ENCODE measurements around the gene CD164L2. TPM values are rescaled to one million over a fixed set of nuclear protein-coding genes. Genes with fewer than 3 reads are reported as not detected.

Gene CD164L2
- total RNA-seq, 2 experiments from 2014 or later = not detected

DNA sequence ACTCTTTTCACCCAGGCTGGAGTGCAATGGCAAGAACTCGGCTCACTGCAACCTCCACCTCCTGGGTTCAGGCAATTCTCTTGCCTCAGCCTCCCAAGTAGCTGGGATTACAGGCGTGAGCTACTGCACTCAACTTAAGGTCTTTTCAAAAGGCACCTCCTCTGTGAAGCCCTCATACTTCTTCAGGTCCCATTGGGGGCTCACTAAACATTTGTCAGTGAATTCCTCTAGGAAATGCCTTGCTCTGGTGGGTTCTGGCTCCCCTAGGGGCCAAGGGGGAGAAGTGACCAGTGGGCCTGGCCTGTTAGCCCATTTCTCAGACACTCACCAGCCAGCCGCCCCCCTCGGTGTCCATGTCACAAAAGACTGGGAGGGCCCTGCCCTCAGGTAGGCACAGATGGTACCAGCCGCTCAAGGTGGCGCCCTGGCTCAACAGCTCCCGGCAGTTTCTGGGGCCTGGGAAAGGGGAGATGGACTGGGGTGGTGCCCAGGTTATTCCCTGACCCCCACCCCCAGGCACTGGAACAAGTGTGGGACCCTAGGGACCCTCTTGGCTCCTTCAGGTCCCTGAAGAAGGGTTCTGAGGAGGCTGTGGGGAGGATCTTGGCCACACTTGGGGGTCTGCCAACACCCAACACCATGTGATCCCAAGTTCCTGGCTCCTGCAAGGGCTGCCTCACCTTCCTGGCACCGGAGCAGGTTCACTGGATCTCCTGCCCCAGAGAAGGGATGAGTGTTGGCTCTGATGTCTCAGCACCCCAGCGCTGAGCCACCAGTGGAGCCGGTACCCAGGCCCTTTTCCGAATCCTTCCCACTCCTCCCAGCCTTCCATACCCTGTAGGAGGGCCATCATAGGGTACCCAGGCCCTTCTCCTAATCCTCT is 10.1 kb downstream of the CD164L2 start:
- intact Hi-C loops (cut with DNase I, micrococcal nuclease) = no loop called here
- POLR2A ChIA-PET = no interaction called here

DNA sequence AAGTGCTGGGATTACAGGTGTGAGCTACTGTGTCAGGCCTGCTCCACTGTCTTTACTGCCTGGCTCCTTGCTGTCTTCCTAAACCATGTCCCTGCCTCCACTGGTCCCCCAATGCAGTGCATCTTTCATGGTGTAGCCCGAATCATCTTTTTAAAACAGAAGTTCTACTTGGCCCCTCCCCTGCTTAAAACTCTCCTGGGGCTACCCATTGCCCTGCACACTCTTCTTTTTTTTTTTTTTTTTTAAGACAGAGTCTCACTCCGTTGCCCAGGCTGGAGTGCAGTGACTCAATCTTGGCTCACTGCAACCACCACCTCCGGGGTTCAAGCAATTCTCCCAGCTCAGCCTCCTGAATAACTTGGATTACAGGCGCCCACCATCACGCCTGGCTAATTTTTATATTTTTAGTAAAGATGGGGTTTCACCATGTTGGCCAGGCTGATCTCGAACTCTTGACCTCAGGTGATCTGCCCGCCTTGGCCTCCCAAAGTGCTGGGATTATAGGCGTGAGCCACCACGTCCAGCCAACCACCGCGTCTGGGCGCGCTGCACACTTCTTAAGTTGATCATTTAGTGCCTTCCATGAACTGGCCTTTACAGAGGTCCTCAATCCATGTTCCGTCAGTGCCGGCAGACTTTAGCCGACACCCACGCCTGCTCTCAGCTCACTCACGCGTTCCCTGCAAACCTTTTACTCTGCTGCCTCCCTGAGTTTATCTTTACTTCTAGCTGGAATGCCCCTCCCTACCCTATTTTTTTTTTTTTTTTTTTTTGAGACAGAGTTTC is 10.9 kb downstream of the CD164L2 start:
- intact Hi-C loops (cut with DNase I, micrococcal nuclease) = no loop called here
- Mint-ChIP-seq H3K4me1 (peaks cover 11% of the 10 kb centered on the region), H3K9me3 (ENCODE audit: low read depth) (no peaks in the 10 kb centered on the region), H3K4me3 (no peak overlapping the region), H3K27ac (no peak overlapping the region), H3K36me3 (ENCODE audit: low read depth) (no peaks in the 10 kb centered on the region), H3K27me3 (no peaks in the 10 kb centered on the region)
- ATAC-seq = no peak
- ChIA-PET POLR2A (no interaction called here), CTCF (interaction anchor here (0.6 to 2.4 kb wide), 6 partner anchors 10 to 230 kb away, joined by 3 to 8 read pairs (median 4); no protein-coding TSS in a partner anchor)
- DNase-seq = no peak

More for the DNA sequence above, 10.1 kb downstream of the CD164L2 start:
- Mint-ChIP-seq H3K27me3 (no peaks in the 10 kb centered on the region), H3K4me1 (peaks cover 8% of the 10 kb centered on the region), H3K27ac (no peak overlapping the region), H3K9me3 (ENCODE audit: low read depth) (no peaks in the 10 kb centered on the region), H3K4me3 (no peak overlapping the region), H3K36me3 (ENCODE audit: low read depth) (no peaks in the 10 kb centered on the region)
- ATAC-seq = no peak
- CTCF ChIA-PET = interaction anchor here (1.4 to 1.7 kb wide), 2 partner anchors 9 to 17 kb away, joined by 4 to 5 read pairs; no protein-coding TSS in a partner anchor
- no peak for DNase-seq

DNA sequence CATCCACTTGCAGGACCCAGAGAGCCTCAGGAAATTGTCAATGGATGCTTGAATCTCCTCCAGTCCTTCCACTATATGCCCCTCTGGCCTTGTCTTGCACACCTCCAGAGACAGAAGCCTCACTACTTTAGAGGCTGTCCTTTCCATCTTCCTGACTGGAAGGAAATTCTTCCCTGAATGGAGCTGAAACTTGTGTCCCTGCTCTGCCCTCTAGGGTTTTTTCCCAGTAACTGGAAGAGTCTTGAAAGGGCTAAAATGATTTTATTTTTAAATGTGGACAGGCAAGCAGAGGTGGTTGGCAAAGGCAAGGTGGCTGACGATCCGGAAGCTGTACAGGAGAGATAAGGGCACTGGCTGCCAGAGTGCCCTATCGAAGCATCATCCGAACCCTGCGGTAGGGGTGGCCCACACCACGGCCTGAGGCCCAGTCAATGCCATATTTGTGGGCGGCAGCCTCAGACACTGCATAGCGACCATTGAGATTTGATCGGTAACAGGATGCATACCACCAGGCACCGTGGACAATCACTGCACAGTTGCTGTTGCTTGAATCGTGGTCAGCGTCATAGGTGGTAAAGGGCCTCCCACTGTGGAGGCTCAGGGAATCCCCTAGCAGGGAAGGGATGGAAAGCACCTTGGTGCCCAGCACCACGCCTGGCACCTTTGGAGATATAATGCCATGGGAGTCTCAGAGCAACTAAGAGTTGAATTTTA is 14.1 kb downstream of the CD164L2 start:
- Mint-ChIP-seq H3K36me3 (ENCODE audit: low read depth) (no peaks in the 10 kb centered on the region), H3K4me1 (peaks cover 30% of the 10 kb centered on the region), H3K27me3 (no peaks in the 10 kb centered on the region), H3K9me3 (ENCODE audit: low read depth) (no peaks in the 10 kb centered on the region), H3K27ac (no peak overlapping the region), H3K4me3 (no peak overlapping the region)
- DNase-seq (no peak), ATAC-seq (no peak)
- intact Hi-C loops (cut with DNase I, micrococcal nuclease) = no loop called here
- POLR2A ChIA-PET = no interaction called here
- CTCF ChIA-PET = interaction anchor here (0.6 to 1.6 kb wide), 5 partner anchors 10 to 300 kb away, joined by 3 read pairs; no protein-coding TSS in a partner anchor

GRCh38 chr1:27367160-27367650 is 15.9 kb downstream of the CD164L2 start:
- no peaks in the 10 kb centered on the region for H3K9me3 Mint-ChIP-seq (ENCODE audit: low read depth)
- POLR2A ChIA-PET = no interaction called here
- peaks cover 30% of the 10 kb centered on the region for H3K4me1 Mint-ChIP-seq
- H3K27ac Mint-ChIP-seq = no peak overlapping the region
- peak overlapping the region; percentile 59 for H3K4me3 Mint-ChIP-seq
- CTCF ChIA-PET = interaction anchor here (0.6 to 3.7 kb wide), 12 partner anchors 10 to 406 kb away, joined by 3 to 28 read pairs (median 8); partner anchors contain the start of genes GPR3 and STX12
- intact Hi-C loops (cut with DNase I, micrococcal nuclease) = no loop called here
- ATAC-seq (no peak), DNase-seq (no peak)
- H3K27me3 Mint-ChIP-seq = no peaks in the 10 kb centered on the region
- no peaks in the 10 kb centered on the region for H3K36me3 Mint-ChIP-seq (ENCODE audit: low read depth)

DNA sequence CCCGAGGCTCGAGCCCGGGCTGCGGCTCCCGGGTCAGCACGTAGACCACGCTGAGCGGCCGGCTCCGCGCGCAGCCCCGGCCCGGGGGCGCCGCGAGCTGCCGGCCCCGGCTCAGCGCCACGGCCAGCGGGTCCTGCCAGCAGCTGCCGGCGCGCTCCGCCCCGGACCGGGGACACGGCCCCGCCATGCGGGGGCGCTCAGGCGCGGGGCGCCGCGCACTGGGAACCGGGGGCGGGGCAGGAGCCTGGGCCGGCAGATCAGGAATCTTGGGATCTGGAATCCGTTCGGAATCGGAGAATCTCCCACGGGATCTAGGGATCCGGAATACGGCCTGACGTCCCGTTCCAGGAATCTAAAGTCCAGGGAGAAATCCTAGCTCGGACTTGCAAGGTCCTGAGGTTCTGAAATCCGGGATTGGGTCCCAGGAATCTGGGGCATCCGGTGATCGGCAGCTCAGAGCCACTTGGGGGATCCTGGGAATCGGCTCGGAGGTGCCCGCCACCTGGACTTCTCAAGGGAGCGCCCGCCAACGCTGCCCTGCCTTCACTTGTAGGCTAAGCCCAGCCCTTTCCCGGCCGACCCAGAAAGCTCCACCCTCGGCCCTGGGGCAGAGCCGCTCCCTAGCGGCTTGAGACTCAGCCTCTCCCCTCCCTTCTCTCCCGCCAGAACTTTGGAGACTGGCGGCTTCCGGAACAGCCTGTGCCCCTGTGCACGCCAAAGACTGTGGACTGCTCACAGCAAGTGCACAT is 16.5 kb downstream of the CD164L2 start, which contains the start of gene MAP3K6:
Gene MAP3K6, minus strand, starts transcription at position 551 of the 749 bp plus-strand sequence. Its CDS starts 364 bp downstream, at position 187.
- Mint-ChIP-seq H3K27ac (peak within 1 kb of the TSS; percentile 73), H3K36me3 (ENCODE audit: low read depth) (no peaks in the 10 kb centered on the region)
- CTCF ChIA-PET = interaction anchor here (0.6 to 3.7 kb wide), 16 partner anchors 10 to 784 kb away, joined by 3 to 28 read pairs (median 5); partner anchors contain the start of genes GPR3 and STX12

GRCh38 chr1:27366113-27366410 is 17.1 kb downstream of the CD164L2 start:
- DNase-seq (peak; percentile 90), ATAC-seq (peak; percentile 66)
- H3K9me3 Mint-ChIP-seq (ENCODE audit: low read depth) = no peaks in the 10 kb centered on the region
- H3K4me3 Mint-ChIP-seq = peak overlapping the region; percentile 75
- no peaks in the 10 kb centered on the region for H3K36me3 Mint-ChIP-seq (ENCODE audit: low read depth)
- peaks cover 30% of the 10 kb centered on the region for H3K4me1 Mint-ChIP-seq
- H3K27me3 Mint-ChIP-seq = no peaks in the 10 kb centered on the region
- intact Hi-C loops (cut with DNase I, micrococcal nuclease) = loop anchor here in 1 of 2 experiments (1.0 kb wide), 2 partner anchors 44 to 132 kb away; partner anchors contain the start of genes TMEM222 and WDTC1
- POLR2A ChIA-PET = interaction anchor here (0.5 to 1.0 kb wide), 3 partner anchors 9 to 46 kb away, joined by 3 to 15 read pairs (median 3); no protein-coding TSS in a partner anchor
- no peak overlapping the region for H3K27ac Mint-ChIP-seq
- CTCF ChIA-PET = interaction anchor here (0.7 to 3.7 kb wide), 15 partner anchors 9 to 784 kb away, joined by 3 to 28 read pairs (median 6); partner anchors contain the start of gene GPR3

More for the DNA sequence above, 16.5 kb downstream of the CD164L2 start, which contains the start of gene MAP3K6:
- POLR2A ChIA-PET = interaction anchor here (0.5 to 0.6 kb wide), 2 partner anchors 9 to 46 kb away, joined by 3 to 15 read pairs; no protein-coding TSS in a partner anchor
- intact Hi-C loops (cut with DNase I, micrococcal nuclease) = loop anchor here in 1 of 2 experiments (1.0 kb wide), 2 partner anchors 44 to 132 kb away; partner anchors contain the start of genes TMEM222 and WDTC1
- ATAC-seq (peak; percentile 60), DNase-seq (peak; percentile 80)
- no peaks in the 10 kb centered on the region for H3K9me3 Mint-ChIP-seq (ENCODE audit: low read depth)
- peaks cover 30% of the 10 kb centered on the region for H3K4me1 Mint-ChIP-seq
- H3K4me3 Mint-ChIP-seq = peak within 1 kb of the TSS; percentile 75
- H3K27me3 Mint-ChIP-seq = no peaks in the 10 kb centered on the region

GRCh38 chr1:27365372-27366112 is 17.6 kb downstream of the CD164L2 start:
- intact Hi-C loops (cut with DNase I, micrococcal nuclease) = loop anchor here (1.0 kb wide), 7 partner anchors 8 to 239 kb away; partner anchors contain the start of genes AHDC1 (in 1 of the 2), CD164L2 (in 1 of the 2), GPR3 (in 1 of the 2) and TMEM222 (in 1 of the 2)
- ATAC-seq (peak; percentile 68), DNase-seq (peak; percentile 92)

GRCh38 chr1:27364696-27365371 is 18.3 kb downstream of the CD164L2 start:
- no peak for DNase-seq
- Mint-ChIP-seq H3K36me3 (ENCODE audit: low read depth) (no peaks in the 10 kb centered on the region), H3K27ac (no peak overlapping the region), H3K9me3 (ENCODE audit: low read depth) (no peaks in the 10 kb centered on the region), H3K27me3 (no peaks in the 10 kb centered on the region), H3K4me3 (peak overlapping the region; percentile 75), H3K4me1 (peaks cover 33% of the 10 kb centered on the region)
- ChIA-PET CTCF (interaction anchor here (0.5 to 3.7 kb wide), 11 partner anchors 8 to 880 kb away, joined by 3 to 28 read pairs (median 6); partner anchors contain the start of gene GPR3), POLR2A (interaction anchor here (0.6 to 1.0 kb wide), 3 partner anchors 19 to 235 kb away, joined by 3 to 5 read pairs (median 3); no protein-coding TSS in a partner anchor)
- intact Hi-C loops (cut with DNase I, micrococcal nuclease) = loop anchor here (1.0 kb wide), 5 partner anchors 8 to 239 kb away; partner anchors contain the start of genes AHDC1 (in 1 of the 2), CD164L2 (in 1 of the 2) and GPR3 (in 1 of the 2)
- ATAC-seq = no peak

More at GRCh38 chr1:27365372-27366112, 17.6 kb downstream of the CD164L2 start:
- CTCF ChIA-PET = interaction anchor here (0.5 to 3.7 kb wide), 17 partner anchors 9 to 783 kb away, joined by 3 to 28 read pairs (median 6); partner anchors contain the start of gene GPR3
- Mint-ChIP-seq H3K36me3 (ENCODE audit: low read depth) (no peaks in the 10 kb centered on the region), H3K4me1 (peaks cover 30% of the 10 kb centered on the region), H3K9me3 (ENCODE audit: low read depth) (no peaks in the 10 kb centered on the region), H3K4me3 (peak overlapping the region; percentile 75), H3K27ac (peak overlapping the region; percentile 73), H3K27me3 (no peaks in the 10 kb centered on the region)
- POLR2A ChIA-PET = interaction anchor here (0.6 to 1.0 kb wide), 3 partner anchors 20 to 235 kb away, joined by 3 to 5 read pairs (median 3); no protein-coding TSS in a partner anchor
